Bronchial epithelial cell (primary cell): ENCODE measurements around the gene QSOX2. TPM values are rescaled to one million over a fixed set of nuclear protein-coding genes. Genes with fewer than 3 reads are reported as not detected.

Experiments
- DNase-seq: peaks from one replicate; pipeline ENCODE4 v3.0.0-alpha.2; 2010; ENCODE audit warnings: low read depth
- FAIRE-seq: peaks from 2 replicates; lab custom pipeline; 2011; peaks lifted over from hg19 to GRCh38; lab: Jason Lieb, UNC
- H3K27me3 ChIP-seq: 2 replicates; pipeline ENCODE4 v1.5.1; 2011; ENCODE audit warnings: low read length; ENCODE audit not compliant: control insufficient read depth, insufficient read depth
- H3K36me3 ChIP-seq: 2 replicates; pipeline ENCODE4 v1.5.1; 2011; ENCODE audit warnings: low read length; ENCODE audit not compliant: control insufficient read depth, insufficient read depth
- H3K4me3 ChIP-seq: 2 replicates; pipeline ENCODE4 v1.5.1; 2011; ENCODE audit warnings: mild to moderate bottlenecking, low read depth, low read length, control low read depth
- CTCF ChIP-seq: IDR thresholded peaks from 2 replicates; pipeline ENCODE4 v1.5.1; 2011; ENCODE audit warnings: mild to moderate bottlenecking, moderate library complexity, low read length, control low read depth, inconsistent platforms; ENCODE audit not compliant: insufficient read depth, severe bottlenecking
- total RNA-seq: library from RNA; depleted of rRNA; stranded (reverse); fragments of >200 nt; gene quantifications from 2 replicates; pipeline ENCODE4 v1.2.1, GENCODE V29; 2014

The QSOX2 gene
- total RNA-seq, 1 donor from 2014 or later = 12.1 TPM

- Histone ChIP-seq H3K27me3 (no peaks in the 10 kb centered on the region), H3K4me3 (no peak overlapping the region), H3K36me3 (peaks cover 21% of the 10 kb centered on the region)
- no peak for DNase-seq
- TF ChIP-seq CTCF = no peak
- FAIRE-seq = no peak
Observed at GRCh38 chr9:136216541-136217244, 28.9 kb downstream of the QSOX2 start.

- Histone ChIP-seq H3K36me3 (peaks cover 25% of the 10 kb centered on the region), H3K27me3 (no peaks in the 10 kb centered on the region), H3K4me3 (no peak overlapping the region)
- FAIRE-seq = no peak
- no peak for DNase-seq
- TF ChIP-seq CTCF = no peak
Observed at GRCh38 chr9:136213733-136214132, 31.9 kb downstream of the QSOX2 start.

GRCh38 chr9:136212345-136212950, 33.2 kb downstream of the QSOX2 start:
- Histone ChIP-seq H3K36me3 (peaks cover 23% of the 10 kb centered on the region), H3K4me3 (no peak overlapping the region), H3K27me3 (no peaks in the 10 kb centered on the region)
- TF ChIP-seq CTCF = no peak
- FAIRE-seq (no peak), DNase-seq (no peak)

- no peak for TF ChIP-seq CTCF
- H3K27me3 ChIP-seq = no peaks in the 10 kb centered on the region
- DNase-seq = no peak
- no peak overlapping the region for H3K4me3 ChIP-seq
- FAIRE-seq = no peak
- H3K36me3 ChIP-seq = peaks cover 23% of the 10 kb centered on the region
Observed at GRCh38 chr9:136211441-136212344, 33.9 kb downstream of the QSOX2 start.

- no peaks in the 10 kb centered on the region for H3K27me3 ChIP-seq
- no peak for FAIRE-seq
- H3K36me3 ChIP-seq = peaks cover 19% of the 10 kb centered on the region
- H3K4me3 ChIP-seq = no peak overlapping the region
- TF ChIP-seq CTCF = no peak
- DNase-seq = no peak
Observed at GRCh38 chr9:136211006-136211405, 34.6 kb downstream of the QSOX2 start.
